ENCODE measurements around the gene SOST.

The SOST gene

DNA sequence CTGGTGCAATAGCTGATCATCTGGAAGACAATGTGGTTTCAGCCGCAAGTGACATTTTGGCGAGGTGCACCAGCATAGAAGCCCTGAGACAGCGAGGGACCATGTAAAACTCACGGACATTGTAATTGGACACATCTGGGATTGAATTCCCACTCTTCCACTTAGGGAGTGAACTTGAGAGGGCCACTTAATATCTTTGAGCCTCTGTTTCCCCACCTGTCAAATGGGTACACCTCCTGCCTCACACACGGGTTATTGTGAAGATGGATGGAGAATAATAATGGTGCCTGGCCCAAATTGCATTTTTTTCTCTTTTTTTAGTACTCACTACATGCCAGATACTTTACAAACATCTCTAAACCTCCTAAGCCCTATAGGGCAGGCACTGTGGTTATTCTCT, 51.4 kb downstream of the SOST start:
- TF ChIP-seq TAF1 (IDR thresholded peaks at IDR 0.05; ENCODE audit: borderline replicate concordance, insufficient read depth, low read length) (no peak), POLR2AphosphoS5 (IDR thresholded peaks at IDR 0.05; ENCODE audit: low read depth, low read length) (no peak)

GRCh38 chr17:43706235-43706634, 52.4 kb downstream of the SOST start:
- TF ChIP-seq FOXP2 (optimal IDR thresholded peaks at IDR 0.05; ENCODE audit: borderline replicate concordance, extremely low read depth, extremely low read length, insufficient read depth), result no peak
- no peak for TF ChIP-seq REST (IDR thresholded peaks at IDR 0.05; ENCODE audit: insufficient read depth in 1 of 2, low read depth in 2 of 2, low read length in 2 of 2)
- TF ChIP-seq SIN3A (IDR thresholded peaks at IDR 0.05; ENCODE audit: borderline replicate concordance, insufficient read depth, low read length), result no peak
- no peak for TF ChIP-seq POLR2AphosphoS5 (IDR thresholded peaks at IDR 0.05; ENCODE audit: low read depth, low read length)
- TF ChIP-seq TAF1 (IDR thresholded peaks at IDR 0.05; ENCODE audit: borderline replicate concordance, insufficient read depth, low read length), result no peak

All from PFSK-1 (cell line).